Muscle layer of duodenum (tissue), 2 donors: Measurements from ENCODE around the gene DOCK8.

Experiments used
- H3K27ac ChIP-seq: one replicate; pipeline ENCODE4 v1.7.0; 2013; ENCODE audit warnings: mild to moderate bottlenecking, low read length
- H3K27me3 ChIP-seq: one replicate; pipeline ENCODE4 v1.7.0; 2013; ENCODE audit warnings: low read depth, mild to moderate bottlenecking, control low read depth, low read length
- H3K36me3 ChIP-seq, 2 donors: one replicate each; pipeline ENCODE4 v1.7.0; 2013; ENCODE audit warnings: low read length in 2 of 2, control low read depth in 1 of 2, mild to moderate bottlenecking in 1 of 2; ENCODE audit not compliant: insufficient read depth in 2 of 2, control insufficient read depth in 1 of 2
- H3K4me1 ChIP-seq, 2 donors: one replicate each; pipeline ENCODE4 v1.7.0; 2013; ENCODE audit warnings: low read length in 2 of 2, mild to moderate bottlenecking in 2 of 2, control low read depth in 1 of 2, moderate library complexity in 1 of 2; ENCODE audit not compliant: insufficient read depth in 2 of 2, control insufficient read depth in 1 of 2
- H3K4me3 ChIP-seq, 2 donors: one replicate each; pipeline ENCODE4 v1.7.0; 2013; ENCODE audit warnings: low read length in 2 of 2, low read depth in 1 of 2, mild to moderate bottlenecking in 1 of 2
- H3K9me3 ChIP-seq, 2 donors: one replicate each; pipeline ENCODE4 v1.7.0; 2013; ENCODE audit warnings: low read length in 2 of 2, control low read depth in 1 of 2, mild to moderate bottlenecking in 1 of 2; ENCODE audit not compliant: control insufficient read depth in 1 of 2
- donor health status: healthy.

Gene DOCK8

GRCh38 chr9:272251-273213 is 57.9 kb downstream of the DOCK8 start:
- no peaks in the 10 kb centered on the region for H3K27me3 ChIP-seq
- peak overlapping the region; percentile 52 for H3K27ac ChIP-seq
- no peaks in the 10 kb centered on the region for H3K36me3 ChIP-seq
- H3K4me1 ChIP-seq: no peaks in the 10 kb centered on the region
- H3K4me3 ChIP-seq: no peak overlapping the region
- no peaks in the 10 kb centered on the region for H3K9me3 ChIP-seq

DNA sequence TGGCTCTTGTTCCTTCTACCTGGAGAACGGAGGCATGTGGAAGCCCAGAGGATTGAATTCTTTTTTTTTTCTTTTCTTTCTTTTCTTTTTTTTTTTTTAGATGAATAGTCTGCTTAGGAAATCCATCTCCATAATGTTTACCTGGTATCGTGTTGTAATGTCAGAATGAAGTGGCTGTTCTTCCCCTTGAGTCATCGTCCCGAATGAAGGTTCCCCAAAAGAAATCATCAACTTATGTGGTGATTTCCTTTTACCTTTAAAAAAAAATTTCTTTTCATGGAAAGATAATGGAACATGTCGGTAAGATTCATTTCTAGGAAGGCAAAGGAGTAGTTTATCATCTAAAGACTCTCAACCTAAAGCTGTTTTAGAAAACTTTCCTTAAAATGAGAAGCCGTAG is 59.7 kb downstream of the DOCK8 start:
- H3K27me3 ChIP-seq: no peaks in the 10 kb centered on the region
- H3K27ac ChIP-seq: no peak overlapping the region
- no peaks in the 10 kb centered on the region for H3K9me3 ChIP-seq
- no peak overlapping the region for H3K4me3 ChIP-seq
- no peaks in the 10 kb centered on the region for H3K36me3 ChIP-seq
- H3K4me1 ChIP-seq: no peaks in the 10 kb centered on the region

- Histone ChIP-seq H3K36me3 (no peaks in the 10 kb centered on the region), H3K4me3 (no peak overlapping the region), H3K27ac (no peak overlapping the region), H3K4me1 (peaks cover 0 to 6% of the 10 kb centered on the region in 2 donors), H3K27me3 (no peaks in the 10 kb centered on the region), H3K9me3 (no peaks in the 10 kb centered on the region)
Measured at GRCh38 chr9:277601-278295, 63.1 kb downstream of the DOCK8 start.

GRCh38 chr9:278651-279050 is 64.0 kb downstream of the DOCK8 start:
- H3K36me3 ChIP-seq: no peaks in the 10 kb centered on the region
- no peak overlapping the region for H3K4me3 ChIP-seq
- H3K9me3 ChIP-seq: no peaks in the 10 kb centered on the region
- H3K4me1 ChIP-seq: peaks cover 0 to 6% of the 10 kb centered on the region in 2 donors
- no peaks in the 10 kb centered on the region for H3K27me3 ChIP-seq
- H3K27ac ChIP-seq: no peak overlapping the region

GRCh38 chr9:279674-280073 is 65.0 kb downstream of the DOCK8 start:
- H3K27me3 ChIP-seq: no peaks in the 10 kb centered on the region
- H3K36me3 ChIP-seq: no peaks in the 10 kb centered on the region
- no peak overlapping the region for H3K27ac ChIP-seq
- no peaks in the 10 kb centered on the region for H3K9me3 ChIP-seq
- H3K4me3 ChIP-seq: no peak overlapping the region
- peaks cover 0 to 6% of the 10 kb centered on the region in 2 donors for H3K4me1 ChIP-seq

GRCh38 chr9:281741-282645 is 67.3 kb downstream of the DOCK8 start:
- no peaks in the 10 kb centered on the region for H3K9me3 ChIP-seq
- no peak overlapping the region for H3K4me3 ChIP-seq
- H3K27ac ChIP-seq: no peak overlapping the region
- H3K27me3 ChIP-seq: no peaks in the 10 kb centered on the region
- no peaks in the 10 kb centered on the region for H3K36me3 ChIP-seq
- peaks cover 0 to 6% of the 10 kb centered on the region in 2 donors for H3K4me1 ChIP-seq

DNA sequence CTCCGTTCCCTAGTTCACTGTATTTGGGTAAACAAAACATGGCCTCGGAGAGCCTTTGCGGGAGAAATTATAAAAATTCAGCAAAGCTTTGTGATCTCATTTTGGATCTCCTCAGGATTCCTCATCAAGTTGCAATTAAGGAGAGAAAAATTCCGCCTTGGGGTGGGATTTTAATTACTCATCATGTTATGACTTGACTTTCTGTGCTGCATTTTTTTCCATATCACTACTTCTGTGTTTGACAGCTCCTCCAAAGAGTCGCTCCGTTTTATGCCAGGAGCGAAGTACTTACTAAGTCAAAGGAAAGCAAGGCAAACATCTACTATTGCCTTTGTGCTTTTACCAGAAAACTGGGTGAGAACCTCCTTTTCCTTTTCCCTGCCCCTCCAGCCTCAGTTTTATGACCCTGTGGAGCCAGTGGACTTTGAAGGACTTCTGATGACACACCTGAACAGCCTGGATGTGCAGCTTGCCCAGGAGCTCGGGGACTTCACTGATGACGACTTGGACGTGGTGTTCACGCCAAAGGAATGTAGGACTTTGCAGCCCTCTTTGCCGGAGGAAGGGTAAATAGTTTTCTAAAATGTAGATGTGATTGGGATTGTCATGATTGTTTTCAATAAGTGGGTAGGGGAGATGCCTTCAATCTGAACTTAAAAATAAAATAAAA is 71.5 kb downstream of the DOCK8 start:
- H3K27me3 ChIP-seq: no peaks in the 10 kb centered on the region
- no peaks in the 10 kb centered on the region for H3K36me3 ChIP-seq
- H3K4me1 ChIP-seq: peaks cover 0 to 6% of the 10 kb centered on the region in 2 donors
- H3K9me3 ChIP-seq: no peaks in the 10 kb centered on the region
- no peak overlapping the region for H3K27ac ChIP-seq
- H3K4me3 ChIP-seq: no peak overlapping the region

- Histone ChIP-seq H3K9me3 (no peaks in the 10 kb centered on the region), H3K27ac (no peak overlapping the region), H3K27me3 (no peaks in the 10 kb centered on the region), H3K36me3 (no peaks in the 10 kb centered on the region), H3K4me1 (no peaks in the 10 kb centered on the region), H3K4me3 (no peak overlapping the region)
Measured at GRCh38 chr9:289121-289520, 74.5 kb downstream of the DOCK8 start.

- Histone ChIP-seq H3K36me3 (no peaks in the 10 kb centered on the region), H3K4me3 (no peak overlapping the region), H3K9me3 (no peaks in the 10 kb centered on the region)
Measured at GRCh38 chr9:292915-293314, 78.2 kb downstream of the DOCK8 start.

GRCh38 chr9:295576-295975 is 80.9 kb downstream of the DOCK8 start:
- Histone ChIP-seq H3K27ac (no peak overlapping the region), H3K36me3 (no peaks in the 10 kb centered on the region), H3K4me1 (no peaks in the 10 kb centered on the region), H3K27me3 (no peaks in the 10 kb centered on the region), H3K9me3 (no peaks in the 10 kb centered on the region), H3K4me3 (no peak overlapping the region)

More at GRCh38 chr9:292915-293314, 78.2 kb downstream of the DOCK8 start:
- H3K27me3 ChIP-seq: no peaks in the 10 kb centered on the region
- no peak overlapping the region for H3K27ac ChIP-seq
- H3K4me1 ChIP-seq: no peaks in the 10 kb centered on the region
